Measurements from ENCODE around the gene ADNP.
A peak's percentile ranks its signal among the peaks of the same experiment; 100 is the strongest.
"Not testable (repeated sequence)": the region's sequence is repeated elsewhere in the genome, so short reads cannot be mapped to it uniquely, and the experiment has no call there.

ADNP gene

GRCh38 chr20:50931306-50932015 lies at the start of gene ADNP:
TSS of gene ADNP (minus strand) at chr20:50931437. CDS start at chr20:50903996, 27,441 bp downstream.
- DNase-seq = peak; percentile 88

- no peak for DNase-seq
Measured at GRCh38 chr20:50980071-50980681, 48.9 kb upstream of the ADNP start.

GRCh38 chr20:50978533-50978932 lies 47.3 kb upstream of the ADNP start:
- DNase-seq = not testable (repeated sequence)

- DNase-seq = no peak
Measured at GRCh38 chr20:50977066-50978021, 46.1 kb upstream of the ADNP start.

GRCh38 chr20:50975701-50976330 lies 44.6 kb upstream of the ADNP start:
- DNase-seq = no peak

- no peak for DNase-seq
Measured at GRCh38 chr20:50969912-50970311, 38.7 kb upstream of the ADNP start.

- DNase-seq = no peak
Measured at GRCh38 chr20:50969435-50969834, 38.2 kb upstream of the ADNP start.

GRCh38 chr20:50968289-50968688 lies 37.1 kb upstream of the ADNP start:
- DNase-seq = no peak

- no peak for DNase-seq
Measured at GRCh38 chr20:50967586-50967985, 36.3 kb upstream of the ADNP start.

GRCh38 chr20:50959543-50960126 lies 28.4 kb upstream of the ADNP start:
- no peak for DNase-seq

GRCh38 chr20:50958615-50959542 lies 27.6 kb upstream of the ADNP start, which contains the start of gene MOCS3:
TSS of gene MOCS3 (plus strand) at chr20:50958818. CDS start at chr20:50958843, 25 bp downstream.
- peak; percentile 79 for DNase-seq

- DNase-seq = peak; percentile 84
Measured at GRCh38 chr20:50957798-50958614, 26.8 kb upstream of the ADNP start, which contains the start of gene DPM1. TSS of gene DPM1 (minus strand) at chr20:50958532. CDS start at chr20:50958523, 9 bp downstream.

GRCh38 chr20:50957276-50957675 lies 26.0 kb upstream of the ADNP start:
- no peak for DNase-seq

- DNase-seq = no peak
Measured at GRCh38 chr20:50953821-50954220, 22.6 kb upstream of the ADNP start.

- DNase-seq = no peak
Measured at GRCh38 chr20:50953196-50953595, 22.0 kb upstream of the ADNP start.

GRCh38 chr20:50948132-50948785 lies 17.0 kb upstream of the ADNP start:
- DNase-seq = no peak

- DNase-seq = no peak
Measured at GRCh38 chr20:50943069-50943468, 11.8 kb upstream of the ADNP start.

- no peak for DNase-seq
Measured at GRCh38 chr20:50933589-50933988, 2.4 kb upstream of the ADNP start.

- DNase-seq = no peak
Measured at GRCh38 chr20:50932691-50933280, 1.5 kb upstream of the ADNP start.

Data from activated CD8-positive, alpha-beta memory T cell treated with anti-CD3 and anti-CD28 coated beads, Interleukin-2, amount 50 U/mL, for 4 hours (primary cell).